Measurements from ENCODE around the gene PARP1.

- TF ChIP-seq, protein P1, sequence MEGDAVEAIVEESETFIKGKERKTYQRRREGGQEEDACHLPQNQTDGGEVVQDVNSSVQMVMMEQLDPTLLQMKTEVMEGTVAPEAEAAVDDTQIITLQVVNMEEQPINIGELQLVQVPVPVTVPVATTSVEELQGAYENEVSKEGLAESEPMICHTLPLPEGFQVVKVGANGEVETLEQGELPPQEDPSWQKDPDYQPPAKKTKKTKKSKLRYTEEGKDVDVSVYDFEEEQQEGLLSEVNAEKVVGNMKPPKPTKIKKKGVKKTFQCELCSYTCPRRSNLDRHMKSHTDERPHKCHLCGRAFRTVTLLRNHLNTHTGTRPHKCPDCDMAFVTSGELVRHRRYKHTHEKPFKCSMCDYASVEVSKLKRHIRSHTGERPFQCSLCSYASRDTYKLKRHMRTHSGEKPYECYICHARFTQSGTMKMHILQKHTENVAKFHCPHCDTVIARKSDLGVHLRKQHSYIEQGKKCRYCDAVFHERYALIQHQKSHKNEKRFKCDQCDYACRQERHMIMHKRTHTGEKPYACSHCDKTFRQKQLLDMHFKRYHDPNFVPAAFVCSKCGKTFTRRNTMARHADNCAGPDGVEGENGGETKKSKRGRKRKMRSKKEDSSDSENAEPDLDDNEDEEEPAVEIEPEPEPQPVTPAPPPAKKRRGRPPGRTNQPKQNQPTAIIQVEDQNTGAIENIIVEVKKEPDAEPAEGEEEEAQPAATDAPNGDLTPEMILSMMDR (IDR thresholded peaks at IDR 0.05) = no peak
- no peak for TF ChIP-seq POLR2A (IDR thresholded peaks at IDR 0.05)
Measured at GRCh38 chr1:226429858-226430715, 22.2 kb upstream of the PARP1 start.

Measured in lower leg skin (tissue), 3 donors.